Stimulated activated naive B cell treated with anti-CD40 and anti-IgM and Interleukin-4, amounts not matched to agents 10 μg/mL and 1 μg/mL and 100 μg/mL, for 72 hours (primary cell): ENCODE results near the gene SYNGR3.

Experiments
- ATAC-seq, 2 donors: fragments of 150-1000 bp; cut with Tn5 transposase; replicated peaks; 2 replicates each; pipeline ENCODE4 v1.10.0; 2021; ENCODE audit warnings: moderate library complexity in 1 of 2
- DNase-seq: peaks from one replicate; pipeline ENCODE4 v3.0.0; 2021
- H3K27ac Mint-ChIP-seq: one replicate; pipeline ENCODE4 v1.8.0; 2022; ENCODE audit warnings: mild to moderate bottlenecking, mixed read lengths
- H3K27me3 Mint-ChIP-seq, 2 donors: one replicate each; pipeline ENCODE4 v1.8.0; 2022; ENCODE audit warnings: mixed read lengths in 2 of 2
- H3K36me3 Mint-ChIP-seq, 2 donors: one replicate each; pipeline ENCODE4 v1.8.0; 2022; ENCODE audit warnings: mixed read lengths in 2 of 2, mild to moderate bottlenecking in 1 of 2
- H3K4me1 Mint-ChIP-seq, 2 donors: one replicate each; pipeline ENCODE4 v1.8.0; 2022; ENCODE audit warnings: mixed read lengths in 2 of 2, mild to moderate bottlenecking in 1 of 2
- H3K4me3 Mint-ChIP-seq, 2 donors: one replicate each; pipeline ENCODE4 v1.8.0; 2022; ENCODE audit warnings: mild to moderate bottlenecking in 2 of 2, mixed read lengths in 2 of 2, moderate library complexity in 1 of 2
- H3K9me3 Mint-ChIP-seq, 2 donors: one replicate each; pipeline ENCODE4 v1.8.0; 2022; ENCODE audit warnings: mixed read lengths in 2 of 2, mild to moderate bottlenecking in 1 of 2

Gene SYNGR3

GRCh38 chr16:1964506-1965395, 25.0 kb upstream of the SYNGR3 start, which contains the start of gene RPS2:
Gene RPS2, minus strand, starts transcription at chr16:1964826. Its CDS starts 201 bp downstream, at chr16:1964625.
- Mint-ChIP-seq H3K9me3 (no peaks in the 10 kb centered on the region), H3K27me3 (no peaks in the 10 kb centered on the region), H3K4me1 (peaks cover 38 to 62% of the 10 kb centered on the region in 2 donors), H3K36me3 (peaks cover 40 to 62% of the 10 kb centered on the region in 2 donors), H3K4me3 (peak within 1 kb of the TSS; percentile 96), H3K27ac (peak within 1 kb of the TSS; percentile 99)
- peak; percentile 98 for DNase-seq
- peak; percentile 86 to 94 for ATAC-seq

GRCh38 chr16:1965396-1966001, 24.3 kb upstream of the SYNGR3 start:
- no peaks in the 10 kb centered on the region for H3K27me3 Mint-ChIP-seq
- H3K4me3 Mint-ChIP-seq, result peak overlapping the region; percentile 96
- peaks cover 34 to 62% of the 10 kb centered on the region in 2 donors for H3K4me1 Mint-ChIP-seq
- ATAC-seq, result no peak
- peak overlapping the region; percentile 99 for H3K27ac Mint-ChIP-seq
- no peak for DNase-seq
- peaks cover 34 to 56% of the 10 kb centered on the region in 2 donors for H3K36me3 Mint-ChIP-seq
- H3K9me3 Mint-ChIP-seq, result no peaks in the 10 kb centered on the region

GRCh38 chr16:1966460-1966859, 23.3 kb upstream of the SYNGR3 start, which contains the start of gene RNF151:
Gene RNF151, plus strand, starts transcription at chr16:1966856. Its CDS starts 26 bp downstream, at chr16:1966882.
- Mint-ChIP-seq H3K36me3 (peaks cover 38 to 53% of the 10 kb centered on the region in 2 donors), H3K9me3 (no peaks in the 10 kb centered on the region), H3K27ac (peak within 1 kb of the TSS; percentile 99)

DNA sequence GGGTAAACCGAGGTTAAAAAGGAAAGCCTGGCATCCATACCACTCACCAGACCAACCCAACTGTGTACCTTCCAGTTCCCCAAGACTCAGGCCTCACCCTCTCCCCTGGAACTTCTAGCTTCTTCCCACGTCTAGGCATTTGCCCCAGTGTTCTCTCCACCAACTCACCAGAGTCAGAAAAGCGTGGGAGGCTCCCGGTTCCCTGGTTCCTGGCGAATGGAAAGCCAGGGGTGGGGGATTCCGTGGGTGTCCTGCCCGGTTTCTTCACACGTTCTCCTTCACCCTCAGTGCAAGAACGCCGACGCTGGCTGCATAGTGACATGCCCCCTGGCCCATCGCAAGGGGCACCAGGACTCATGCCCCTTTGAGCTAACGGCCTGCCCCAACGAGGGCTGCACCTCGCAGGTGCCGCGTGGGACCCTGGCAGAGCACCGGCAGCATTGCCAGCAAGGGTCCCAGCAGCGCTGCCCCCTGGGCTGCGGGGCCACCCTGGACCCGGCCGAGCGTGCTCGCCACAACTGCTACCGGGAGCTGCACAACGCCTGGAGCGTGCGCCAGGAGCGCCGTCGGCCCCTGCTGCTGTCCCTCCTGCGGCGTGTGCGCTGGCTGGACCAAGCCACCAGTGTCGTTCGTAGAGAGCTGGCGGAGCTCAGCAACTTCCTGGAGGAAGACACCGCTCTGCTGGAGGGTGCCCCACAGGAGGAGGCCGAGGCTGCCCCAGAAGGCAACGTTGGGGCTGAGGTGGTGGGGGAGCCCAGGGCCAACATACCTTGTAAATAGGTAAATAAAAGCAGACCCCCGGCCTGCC, 21.4 kb upstream of the SYNGR3 start:
- no peaks in the 10 kb centered on the region for H3K9me3 Mint-ChIP-seq
- peaks cover 30 to 60% of the 10 kb centered on the region in 2 donors for H3K4me1 Mint-ChIP-seq
- no peak overlapping the region for H3K4me3 Mint-ChIP-seq
- ATAC-seq (no peak), DNase-seq (no peak)
- H3K27me3 Mint-ChIP-seq, result peaks cover 0 to 4% of the 10 kb centered on the region in 2 donors
- H3K27ac Mint-ChIP-seq, result no peak overlapping the region
- H3K36me3 Mint-ChIP-seq, result peaks cover 35 to 49% of the 10 kb centered on the region in 2 donors

More at GRCh38 chr16:1966460-1966859, 23.3 kb upstream of the SYNGR3 start, which contains the start of gene RNF151:
- no peak for ATAC-seq
- Mint-ChIP-seq H3K4me1 (peaks cover 32 to 61% of the 10 kb centered on the region in 2 donors), H3K4me3 (peak within 1 kb of the TSS; percentile 96), H3K27me3 (no peaks in the 10 kb centered on the region)
- no peak for DNase-seq

GRCh38 chr16:1971796-1972489, 17.8 kb upstream of the SYNGR3 start, which contains the start of gene TBL3:
Gene TBL3, plus strand, starts transcription at chr16:1972053. Its CDS starts 112 bp downstream, at chr16:1972165.
- peaks cover 36 to 56% of the 10 kb centered on the region in 2 donors for H3K36me3 Mint-ChIP-seq
- DNase-seq (peak; percentile 94), ATAC-seq (peak; percentile 97 to 98)
- H3K4me1 Mint-ChIP-seq, result peaks cover 24 to 45% of the 10 kb centered on the region in 2 donors
- peak within 1 kb of the TSS; percentile 98 to 100 for H3K4me3 Mint-ChIP-seq
- peak within 1 kb of the TSS; percentile 98 for H3K27ac Mint-ChIP-seq
- peaks cover 4 to 8% of the 10 kb centered on the region in 2 donors for H3K27me3 Mint-ChIP-seq
- no peaks in the 10 kb centered on the region for H3K9me3 Mint-ChIP-seq

DNA sequence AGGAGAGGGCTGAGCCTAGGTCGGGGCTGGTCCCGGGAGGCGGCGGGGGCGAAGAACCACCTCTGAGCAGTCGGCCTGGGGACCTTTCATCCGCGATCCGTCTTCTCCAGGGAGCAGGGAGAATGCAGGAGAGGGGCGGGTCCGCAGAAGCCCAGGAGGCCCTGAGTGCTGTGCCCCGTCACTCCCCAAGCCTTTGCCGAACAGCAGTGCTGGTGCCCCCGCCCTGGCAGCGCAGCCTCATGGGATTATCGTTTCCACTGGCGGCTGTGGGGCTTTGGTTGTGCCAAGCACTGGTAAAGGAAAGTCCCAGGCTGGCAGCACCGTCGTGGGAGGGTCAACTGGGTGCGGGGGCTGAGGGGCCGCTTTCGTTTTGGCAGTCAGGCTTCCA, 17.3 kb upstream of the SYNGR3 start:
- peak in 1 of 2 donors; percentile 10 for ATAC-seq

GRCh38 chr16:1973461-1974156, 16.2 kb upstream of the SYNGR3 start:
- DNase-seq, result no peak
- no peak for ATAC-seq
- Mint-ChIP-seq H3K9me3 (no peaks in the 10 kb centered on the region), H3K27ac (no peak overlapping the region), H3K4me1 (peaks cover 24 to 39% of the 10 kb centered on the region in 2 donors), H3K4me3 (peak overlapping the region; percentile 29 to 100), H3K36me3 (peaks cover 47 to 63% of the 10 kb centered on the region in 2 donors), H3K27me3 (peaks cover 13 to 14% of the 10 kb centered on the region in 2 donors)

More for the DNA sequence above, 17.3 kb upstream of the SYNGR3 start:
- Mint-ChIP-seq H3K9me3 (no peaks in the 10 kb centered on the region), H3K36me3 (peaks cover 39 to 57% of the 10 kb centered on the region in 2 donors), H3K4me1 (peaks cover 24 to 42% of the 10 kb centered on the region in 2 donors), H3K27me3 (peaks cover 6 to 10% of the 10 kb centered on the region in 2 donors), H3K27ac (peak overlapping the region; percentile 98), H3K4me3 (peak overlapping the region; percentile 98 to 100)
- DNase-seq, result no peak

DNA sequence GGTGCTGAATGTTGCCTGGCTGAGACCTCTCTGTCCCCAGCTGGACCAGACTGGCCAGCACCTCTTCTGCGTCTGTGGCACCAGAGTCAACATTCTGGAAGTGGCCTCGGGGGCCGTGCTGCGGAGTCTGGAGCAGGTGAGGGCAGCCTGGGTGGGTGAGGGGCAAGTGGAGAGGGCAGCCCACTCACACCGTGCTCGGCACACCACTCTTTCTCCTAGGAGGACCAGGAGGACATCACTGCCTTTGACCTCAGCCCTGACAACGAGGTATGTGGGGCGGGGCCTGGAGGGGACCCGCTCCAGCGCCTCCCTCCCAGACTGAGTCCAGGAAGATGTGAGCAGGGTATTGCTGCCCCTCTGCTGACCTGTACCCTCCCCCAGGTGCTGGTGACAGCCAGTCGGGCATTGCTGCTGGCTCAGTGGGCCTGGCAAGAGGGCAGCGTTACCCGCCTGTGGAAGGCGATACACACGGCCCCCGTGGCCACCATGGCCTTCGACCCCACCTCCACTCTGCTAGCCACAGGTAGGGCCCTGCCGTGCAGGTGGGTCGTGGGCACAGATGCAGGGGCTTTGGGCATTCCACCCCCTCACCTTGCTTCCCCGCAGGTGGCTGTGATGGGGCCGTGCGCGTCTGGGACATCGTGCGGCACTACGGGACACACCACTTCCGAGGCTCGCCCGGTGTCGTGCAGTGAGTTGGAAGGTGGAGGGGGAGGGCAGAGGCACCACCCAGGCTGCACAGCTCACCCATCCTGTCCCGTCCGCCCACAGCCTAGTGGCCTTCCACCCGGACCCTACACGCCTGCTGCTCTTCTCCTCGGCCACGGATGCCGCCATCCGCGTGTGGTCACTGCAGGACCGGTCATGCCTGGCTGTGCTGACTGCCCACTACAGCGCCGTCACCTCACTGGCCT, 15.4 kb upstream of the SYNGR3 start:
- Mint-ChIP-seq H3K4me3 (peak overlapping the region in 1 of 2 donors; percentile 39), H3K36me3 (peaks cover 51 to 68% of the 10 kb centered on the region in 2 donors), H3K27ac (peak overlapping the region; percentile 25), H3K4me1 (peaks cover 26 to 42% of the 10 kb centered on the region in 2 donors), H3K27me3 (peaks cover 16% of the 10 kb centered on the region in 2 donors), H3K9me3 (no peaks in the 10 kb centered on the region)
- DNase-seq (no peak), ATAC-seq (no peak)

DNA sequence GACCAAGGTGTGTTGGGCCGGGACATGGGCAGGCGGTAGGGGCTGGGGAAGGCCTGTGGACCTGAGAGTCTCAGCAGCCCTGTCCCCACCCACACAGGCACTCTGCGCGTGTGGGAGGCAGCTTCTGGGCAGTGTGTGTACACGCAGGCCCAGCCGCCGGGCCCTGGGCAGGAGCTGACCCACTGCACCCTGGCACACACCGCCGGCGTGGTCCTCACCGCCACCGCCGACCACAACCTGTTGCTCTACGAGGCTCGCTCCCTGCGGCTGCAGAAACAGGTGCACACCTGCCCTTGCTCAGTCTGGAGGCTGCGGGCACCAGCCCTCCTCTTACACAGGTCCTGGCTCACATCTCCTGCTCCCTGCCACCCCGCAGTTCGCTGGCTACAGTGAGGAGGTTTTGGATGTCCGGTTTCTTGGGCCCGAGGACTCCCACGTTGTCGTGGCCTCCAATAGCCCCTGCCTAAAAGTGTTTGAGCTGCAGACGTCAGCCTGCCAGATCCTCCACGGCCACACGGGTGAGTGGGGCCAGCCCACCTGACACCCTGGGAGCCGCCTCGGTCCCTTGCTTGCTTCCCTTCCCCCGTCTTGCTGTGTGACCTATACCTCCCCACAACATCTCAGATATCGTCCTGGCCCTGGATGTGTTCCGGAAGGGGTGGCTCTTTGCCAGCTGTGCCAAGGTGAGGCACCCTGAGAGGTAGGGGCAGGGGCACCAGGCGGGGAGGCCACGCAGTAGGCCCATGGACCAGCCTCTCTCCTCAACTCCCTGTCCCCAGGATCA, 14.1 kb upstream of the SYNGR3 start:
- ATAC-seq (no peak), DNase-seq (no peak)
- peaks cover 54 to 71% of the 10 kb centered on the region in 2 donors for H3K36me3 Mint-ChIP-seq
- peak overlapping the region; percentile 62 for H3K27ac Mint-ChIP-seq
- H3K9me3 Mint-ChIP-seq, result no peaks in the 10 kb centered on the region
- peaks cover 28 to 48% of the 10 kb centered on the region in 2 donors for H3K4me1 Mint-ChIP-seq
- H3K27me3 Mint-ChIP-seq, result peaks cover 18 to 24% of the 10 kb centered on the region in 2 donors
- H3K4me3 Mint-ChIP-seq, result no peak overlapping the region

- H3K27me3 Mint-ChIP-seq, result peaks cover 22 to 29% of the 10 kb centered on the region in 2 donors
- DNase-seq, result no peak
- peaks cover 53 to 67% of the 10 kb centered on the region in 2 donors for H3K36me3 Mint-ChIP-seq
- no peak for ATAC-seq
- no peak overlapping the region for H3K4me3 Mint-ChIP-seq
- H3K27ac Mint-ChIP-seq, result peak overlapping the region; percentile 62
- H3K9me3 Mint-ChIP-seq, result no peaks in the 10 kb centered on the region
- H3K4me1 Mint-ChIP-seq, result peaks cover 27 to 48% of the 10 kb centered on the region in 2 donors
These were observed 13.6 kb upstream of the SYNGR3 start for GRCh38 chr16:1976216-1976520.

- DNase-seq (no peak), ATAC-seq (no peak)
- Mint-ChIP-seq H3K36me3 (peaks cover 45 to 58% of the 10 kb centered on the region in 2 donors), H3K27me3 (peaks cover 28 to 35% of the 10 kb centered on the region in 2 donors), H3K4me3 (peak overlapping the region in 1 of 2 donors; percentile 59), H3K4me1 (peaks cover 28 to 47% of the 10 kb centered on the region in 2 donors), H3K9me3 (no peaks in the 10 kb centered on the region), H3K27ac (no peak overlapping the region)
These were observed 12.6 kb upstream of the SYNGR3 start for GRCh38 chr16:1976951-1977874.
